8988T (cell line): ENCODE measurements around the gene MID1.

ENCODE experiments used
- DNase-seq: peaks from one replicate; pipeline ENCODE4 v3.0.0; 2011

Gene MID1

GRCh38 chrX:10571260-10571659 is 49.1 kb downstream of the MID1 start:
- no peak for DNase-seq

GRCh38 chrX:10570601-10571000 is 49.8 kb downstream of the MID1 start:
- DNase-seq, result no peak

GRCh38 chrX:10569946-10570345 is 50.4 kb downstream of the MID1 start:
- DNase-seq, result no peak

- DNase-seq, result no peak
Observed at GRCh38 chrX:10568428-10568827, 52.0 kb downstream of the MID1 start.

GRCh38 chrX:10567136-10567535 is 53.2 kb downstream of the MID1 start:
- DNase-seq, result no peak

- DNase-seq, result no peak
Observed at GRCh38 chrX:10566716-10567097, 53.7 kb downstream of the MID1 start.

- DNase-seq, result no peak
Observed at GRCh38 chrX:10564484-10564883, 55.9 kb downstream of the MID1 start.

GRCh38 chrX:10557166-10557565 is 63.2 kb downstream of the MID1 start:
- DNase-seq, result no peak

GRCh38 chrX:10556405-10556804 is 64.0 kb downstream of the MID1 start:
- no peak for DNase-seq

GRCh38 chrX:10555846-10556245 is 64.5 kb downstream of the MID1 start:
- no peak for DNase-seq

GRCh38 chrX:10554612-10555270 is 65.6 kb downstream of the MID1 start:
- no peak for DNase-seq

- DNase-seq, result no peak
Observed at GRCh38 chrX:10549280-10549679, 71.1 kb downstream of the MID1 start.

- no peak for DNase-seq
Observed at GRCh38 chrX:10548688-10549087, 71.7 kb downstream of the MID1 start.

GRCh38 chrX:10545882-10546281 is 74.5 kb downstream of the MID1 start:
- DNase-seq, result no peak

GRCh38 chrX:10542586-10542985 is 77.8 kb downstream of the MID1 start:
- DNase-seq, result no peak

- no peak for DNase-seq
Observed at GRCh38 chrX:10538831-10539230, 81.6 kb downstream of the MID1 start.

GRCh38 chrX:10537308-10537707 is 83.1 kb downstream of the MID1 start:
- no peak for DNase-seq

GRCh38 chrX:10536744-10537143 is 83.6 kb downstream of the MID1 start:
- DNase-seq, result no peak

- DNase-seq, result no peak
Observed at GRCh38 chrX:10534611-10535010, 85.8 kb downstream of the MID1 start.

- DNase-seq, result no peak
Observed at GRCh38 chrX:10533696-10534365, 86.6 kb downstream of the MID1 start.

GRCh38 chrX:10531927-10532326 is 88.5 kb downstream of the MID1 start:
- DNase-seq, result no peak

GRCh38 chrX:10529344-10529743 is 91.0 kb downstream of the MID1 start:
- DNase-seq, result no peak

- no peak for DNase-seq
Observed at GRCh38 chrX:10526451-10526850, 93.9 kb downstream of the MID1 start.

GRCh38 chrX:10525381-10526120 is 94.8 kb downstream of the MID1 start:
- no peak for DNase-seq
